Kidney (tissue), 14 donors: ENCODE results near the gene CRACDL. TPM values are rescaled to one million over a fixed set of nuclear protein-coding genes. Genes with fewer than 3 reads are reported as not detected.

Source experiments
- DNase-seq, 5 donors: peaks; one replicate each; pipeline ENCODE4 v3.0.0-alpha.2; 2013 to 2020
- FAIRE-seq: peaks from 2 replicates; lab custom pipeline; 2012; peaks lifted over from hg19 to GRCh38; lab: Jason Lieb, UNC
- H3K27ac ChIP-seq, 2 donors: one replicate each; pipeline ENCODE4 v1.7.0; 2013; ENCODE audit warnings: low read depth in 2 of 2, low read length in 2 of 2, inconsistent platforms in 1 of 2
- H3K27me3 ChIP-seq: one replicate; pipeline ENCODE4 v1.7.1; 2013; ENCODE audit warnings: low read length, inconsistent platforms; ENCODE audit not compliant: control insufficient read depth, insufficient read depth
- H3K36me3 ChIP-seq, 3 donors: one replicate each; pipeline versions ENCODE4 v1.7.0 to v1.7.1; 2013; ENCODE audit warnings: low read length in 3 of 3, control low read depth in 1 of 3, inconsistent platforms in 1 of 3; ENCODE audit not compliant: insufficient read depth in 3 of 3, control insufficient read depth in 2 of 3
- H3K4me1 ChIP-seq, 3 donors: one replicate each; pipeline versions ENCODE4 v1.7.0 to v1.7.1; 2013; ENCODE audit warnings: low read length in 3 of 3, inconsistent platforms in 1 of 3, low read depth in 1 of 3; ENCODE audit not compliant: control insufficient read depth in 2 of 3, insufficient read depth in 2 of 3
- H3K4me3 ChIP-seq, 3 donors: one replicate each; pipeline versions ENCODE4 v1.7.0 to v1.8.1; 2013; ENCODE audit warnings: low read length in 3 of 3, control low read depth in 1 of 3, inconsistent platforms in 1 of 3
- H3K9ac ChIP-seq, 3 donors: one replicate each; pipeline versions ENCODE4 v1.7.0 to v1.7.1; 2013; ENCODE audit warnings: low read length in 3 of 3, control low read depth in 1 of 3, inconsistent platforms in 1 of 3
- H3K9me3 ChIP-seq, 3 donors: one replicate each; pipeline versions ENCODE4 v1.7.0 to v1.7.1; 2013; ENCODE audit warnings: low read length in 3 of 3, control low read depth in 1 of 3, inconsistent platforms in 1 of 3; ENCODE audit not compliant: control insufficient read depth in 2 of 3, insufficient read depth in 1 of 3
- intact Hi-C: fragments of 100-400 bp; cut with DNase I; formaldehyde crosslinking; loops from one replicate; pipeline ENCODE4 v1.11.1; 2022
- polyA plus RNA-seq: library from polyadenylated mRNA; stranded (reverse); fragments of 350-450 nt; fragmentation: Illumina TruSeq; extraction: RNeasy Lipid Tissue Mini Kit (QIAGEN cat#74804); gene quantifications from one replicate; pipeline ENCODE4 v1.2.3, GENCODE V29; 2014; ENCODE audit warnings: low read depth, low replicate concordance; ENCODE audit not compliant: insufficient read depth
- total RNA-seq: library from RNA; stranded (reverse); fragmentation: NEBNext Ultra II Directional; extraction: Animal tissue kit (Norgen Biotek cat#: 25700); gene quantifications from one replicate; pipeline ENCODE4 v1.2.1, GENCODE V29; 2021
- TF ChIP-seq, protein P1 (sequence below): IDR thresholded peaks from 3 replicates; pipeline ENCODE4 v1.5.1; 2012; ENCODE audit warnings: mild to moderate bottlenecking, moderate library complexity, borderline replicate concordance; ENCODE audit not compliant: insufficient read depth; ENCODE audit errors: extremely low read depth
- donor health status: control.
- donor health status: control.
- donor health status: control.
- donor health status: control.
- donor health status: control.
- donor health status: DM: yes; HTN: yes; CAD: no.
- donor health status: Normal renal cell carcinoma (clear cell type).

CRACDL gene
- total and polyA plus RNA-seq, 2 donors from 2014 or later = 4.3 to 14.8 TPM

DNA sequence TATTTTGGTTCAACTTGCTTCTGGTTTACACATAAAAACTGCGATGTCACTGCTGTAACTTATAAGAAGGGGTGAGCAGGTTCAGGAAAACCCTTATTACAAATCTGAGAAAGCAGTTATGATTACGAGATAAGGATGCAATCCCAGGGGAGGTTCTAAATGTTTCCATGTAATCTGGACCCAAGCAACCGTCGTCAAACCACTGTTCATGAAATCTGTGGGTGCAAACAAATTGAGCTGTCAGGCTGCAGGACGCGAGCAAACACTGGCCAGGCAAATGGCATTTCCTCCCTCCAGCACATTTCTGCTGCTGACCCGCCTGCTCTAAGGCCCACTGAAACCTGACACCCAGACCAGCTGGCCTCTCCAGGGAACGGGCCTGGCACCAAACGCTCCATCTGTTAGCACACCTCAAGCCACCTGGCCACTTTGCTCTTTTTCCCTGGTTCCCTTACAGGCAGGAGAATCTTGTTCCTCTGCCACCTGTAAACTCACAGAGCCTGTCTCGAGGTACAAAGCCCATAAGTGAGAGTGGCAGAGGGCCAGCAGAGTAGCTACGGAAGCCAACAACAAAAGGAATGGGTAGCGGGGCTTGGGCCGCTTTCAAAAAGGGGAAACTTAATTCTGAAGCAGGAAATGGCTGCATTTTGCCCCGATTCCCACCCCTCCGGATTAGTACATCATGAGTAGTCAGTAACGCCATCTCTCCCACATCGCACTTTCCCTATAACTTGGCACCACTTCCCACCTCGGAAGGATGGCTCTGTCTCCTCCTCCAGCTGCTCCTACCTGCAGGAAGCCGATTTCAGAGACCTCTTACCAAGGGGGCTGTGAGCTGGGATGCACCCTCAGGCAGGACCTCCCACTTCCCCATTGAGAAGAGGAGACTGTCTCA lies 26.5 kb downstream of the CRACDL start:
- DNase-seq (peak; percentile 84 to 93 (median 89)), FAIRE-seq (no peak)
- TF ChIP-seq, protein P1, sequence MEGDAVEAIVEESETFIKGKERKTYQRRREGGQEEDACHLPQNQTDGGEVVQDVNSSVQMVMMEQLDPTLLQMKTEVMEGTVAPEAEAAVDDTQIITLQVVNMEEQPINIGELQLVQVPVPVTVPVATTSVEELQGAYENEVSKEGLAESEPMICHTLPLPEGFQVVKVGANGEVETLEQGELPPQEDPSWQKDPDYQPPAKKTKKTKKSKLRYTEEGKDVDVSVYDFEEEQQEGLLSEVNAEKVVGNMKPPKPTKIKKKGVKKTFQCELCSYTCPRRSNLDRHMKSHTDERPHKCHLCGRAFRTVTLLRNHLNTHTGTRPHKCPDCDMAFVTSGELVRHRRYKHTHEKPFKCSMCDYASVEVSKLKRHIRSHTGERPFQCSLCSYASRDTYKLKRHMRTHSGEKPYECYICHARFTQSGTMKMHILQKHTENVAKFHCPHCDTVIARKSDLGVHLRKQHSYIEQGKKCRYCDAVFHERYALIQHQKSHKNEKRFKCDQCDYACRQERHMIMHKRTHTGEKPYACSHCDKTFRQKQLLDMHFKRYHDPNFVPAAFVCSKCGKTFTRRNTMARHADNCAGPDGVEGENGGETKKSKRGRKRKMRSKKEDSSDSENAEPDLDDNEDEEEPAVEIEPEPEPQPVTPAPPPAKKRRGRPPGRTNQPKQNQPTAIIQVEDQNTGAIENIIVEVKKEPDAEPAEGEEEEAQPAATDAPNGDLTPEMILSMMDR = no peak
- Histone ChIP-seq H3K9ac (no peak overlapping the region), H3K9me3 (no peaks in the 10 kb centered on the region), H3K36me3 (no peaks in the 10 kb centered on the region), H3K4me3 (no peak overlapping the region), H3K27ac (no peak overlapping the region), H3K27me3 (no peaks in the 10 kb centered on the region), H3K4me1 (peaks cover 3 to 10% (median 5%) of the 10 kb centered on the region in 3 donors)
- intact Hi-C loops = no loop called here

DNA sequence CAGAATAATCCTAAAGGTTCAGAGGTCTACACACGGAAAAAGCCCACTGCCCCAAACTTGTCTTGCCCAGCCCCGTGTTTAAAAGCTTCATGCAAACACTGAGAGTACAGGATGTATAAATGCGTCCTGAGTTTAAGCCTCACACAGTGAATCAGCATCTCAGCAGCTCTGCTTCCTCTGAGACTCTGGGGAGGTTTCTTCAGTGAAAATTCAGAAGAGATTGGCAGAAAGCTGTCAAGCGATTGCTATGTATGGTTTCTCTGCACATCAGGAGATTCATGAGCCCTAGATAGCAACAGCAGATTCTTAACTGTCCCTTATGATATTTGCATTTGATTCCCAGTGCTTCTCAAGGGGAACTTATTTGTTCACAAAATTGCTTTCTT lies 27.1 kb downstream of the CRACDL start:
- Histone ChIP-seq H3K36me3 (no peaks in the 10 kb centered on the region), H3K9me3 (no peaks in the 10 kb centered on the region), H3K27me3 (no peaks in the 10 kb centered on the region), H3K27ac (no peak overlapping the region), H3K4me3 (no peak overlapping the region), H3K9ac (no peak overlapping the region), H3K4me1 (peaks cover 3 to 10% (median 5%) of the 10 kb centered on the region in 3 donors)
- TF ChIP-seq, protein P1 = no peak
- DNase-seq = peak in 1 of 5 donors; percentile 16
- FAIRE-seq = no peak
- intact Hi-C loops = no loop called here

DNA sequence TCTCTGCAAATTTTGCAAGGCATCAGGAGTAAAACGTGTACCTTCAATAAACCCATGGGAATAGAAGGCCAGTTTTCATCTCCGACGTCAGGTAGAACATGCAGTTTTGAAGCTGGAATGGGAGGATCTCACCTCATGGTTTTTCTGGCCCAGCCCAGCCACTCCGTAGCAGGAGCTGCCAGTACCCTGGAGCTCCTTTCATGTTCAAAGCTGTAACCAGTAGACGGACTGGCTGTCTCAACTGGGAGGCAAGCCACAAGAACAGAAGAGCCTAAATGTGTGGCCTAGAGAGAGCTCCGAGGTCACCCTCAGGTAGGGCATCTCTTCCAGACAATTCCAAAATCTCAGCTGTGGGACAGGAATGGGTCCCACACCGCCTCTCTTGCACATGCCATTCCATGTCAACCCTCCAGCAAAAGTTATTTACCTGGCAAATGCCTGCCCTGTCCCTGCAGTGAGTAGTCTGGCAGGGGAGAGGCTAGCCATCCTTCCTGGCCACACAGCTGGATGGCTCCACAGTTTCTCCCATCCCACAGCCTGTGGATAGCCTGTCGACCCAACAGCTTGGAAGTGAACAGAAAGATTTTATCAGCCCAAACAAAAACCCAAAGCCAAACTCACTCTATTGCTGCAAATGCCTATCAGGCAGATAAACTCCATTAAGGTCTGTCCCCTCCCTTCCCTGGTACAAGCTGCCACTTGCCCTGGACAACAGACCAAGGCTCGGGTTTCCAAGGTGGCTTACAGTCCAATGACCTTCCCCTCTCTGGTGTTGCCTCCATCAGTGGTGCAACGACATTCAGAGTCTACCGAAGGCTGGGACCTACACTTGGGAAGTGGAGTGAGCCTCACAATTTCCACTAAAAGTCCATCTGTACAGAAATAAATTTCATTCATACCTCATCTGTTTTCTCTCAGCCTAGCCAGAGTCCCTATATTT lies 27.8 kb downstream of the CRACDL start:
- peak in 3 of 5 donors; percentile 17 to 37 (median 18) for DNase-seq
- H3K27ac ChIP-seq = no peak overlapping the region
- no peaks in the 10 kb centered on the region for H3K27me3 ChIP-seq
- H3K4me3 ChIP-seq = no peak overlapping the region
- no peak for FAIRE-seq
- H3K36me3 ChIP-seq = no peaks in the 10 kb centered on the region
- intact Hi-C loops = no loop called here
- peaks cover 3 to 10% (median 5%) of the 10 kb centered on the region in 3 donors for H3K4me1 ChIP-seq
- TF ChIP-seq, protein P1 = no peak
- no peaks in the 10 kb centered on the region for H3K9me3 ChIP-seq
- H3K9ac ChIP-seq = no peak overlapping the region
